ENCODE results near the gene SEMA3B. TPM values are rescaled to one million over a fixed set of nuclear protein-coding genes. Genes with fewer than 3 reads are reported as not detected.

SEMA3B gene
- total and polyA plus RNA-seq, 7 experiments from 2014 or later, result 0.73 to 3.7 (median 1.4) TPM; not detected in 2

- no peak for ATAC-seq
Observed at GRCh38 chr3:50236484-50237132, 32.3 kb upstream of the SEMA3B start.

DNA sequence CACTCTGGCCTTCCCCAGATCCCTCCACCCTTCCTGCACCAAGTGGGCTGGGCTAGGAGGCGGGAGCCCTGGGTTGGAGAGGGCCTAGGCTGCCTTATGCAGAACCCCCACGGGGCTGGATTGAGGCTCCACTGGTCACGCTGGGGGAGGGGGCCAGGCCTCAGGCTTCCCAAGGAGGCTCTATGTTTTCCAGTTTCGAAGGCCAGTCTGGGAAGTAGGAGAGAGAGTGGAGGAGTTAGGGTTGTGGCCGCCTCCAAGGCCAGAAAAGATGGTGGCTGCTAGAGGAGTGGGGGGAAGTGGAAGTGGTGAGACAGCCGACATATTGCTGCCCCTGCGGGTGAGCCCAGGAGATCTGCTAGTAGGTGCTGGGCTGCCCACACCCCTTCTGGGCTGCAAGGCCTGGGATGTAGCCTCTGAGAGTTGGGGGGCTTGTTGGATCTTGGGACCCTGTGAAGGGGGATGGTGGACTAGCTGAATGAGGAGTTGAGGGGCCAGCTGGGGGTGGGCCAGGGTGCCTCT is 31.8 kb upstream of the SEMA3B start:
- no peaks in the 10 kb centered on the region for H3K9me3 Mint-ChIP-seq
- H3K4me3 ChIP-seq (ENCODE audit: low read length), result peak overlapping the region; percentile 90
- ChIA-PET CTCF (interaction anchor here (0.9 to 15.3 kb wide), 3 partner anchors 7 to 43 kb away, joined by 4 to 211 read pairs (median 31); no protein-coding TSS in a partner anchor), POLR2A (interaction anchor here (0.6 to 15.6 kb wide), 14 partner anchors 5 to 1705 kb away, joined by 3 to 253 read pairs (median 4); partner anchors contain the start of genes GNAI2, IFRD2, PARP3 and RASSF1)
- H3K27ac ChIP-seq (ENCODE audit: low read depth, low read length), result peak overlapping the region; percentile 84
- no peaks in the 10 kb centered on the region for H3K27me3 ChIP-seq (ENCODE audit: control insufficient read depth in 2 of 2, insufficient read depth in 2 of 2, low read length in 2 of 2)
- ATAC-seq, result no peak
- peaks cover 43 to 48% of the 10 kb centered on the region in 2 donors for H3K4me1 ChIP-seq (ENCODE audit: control insufficient read depth in 2 of 2, insufficient read depth in 2 of 2, low read length in 2 of 2)
- peak overlapping the region; percentile 92 to 99 (median 98) for H3K4me3 Mint-ChIP-seq
- H3K36me3 Mint-ChIP-seq, result peaks cover 0 to 14% (median 0%) of the 10 kb centered on the region in 5 donors
- no peaks in the 10 kb centered on the region for H3K27me3 Mint-ChIP-seq
- H3K4me1 Mint-ChIP-seq, result peaks cover 25 to 54% (median 48%) of the 10 kb centered on the region in 7 donors
- intact Hi-C loops (cut with micrococcal nuclease), result loop anchor here (2.0 to 5.0 kb wide), 14 partner anchors 36 to 1820 kb away; partner anchors contain the start of genes DUSP7 (in 2 of the 2), ARIH2 (in 1 of the 2), C3orf18 (in 1 of the 2) and CISH (in 1 of the 2)
- H3K27ac Mint-ChIP-seq, result peak overlapping the region; percentile 87 to 97 (median 95)
- H3K9me3 ChIP-seq (ENCODE audit: control insufficient read depth in 2 of 3, low read length in 3 of 3), result no peaks in the 10 kb centered on the region
- H3K36me3 ChIP-seq (ENCODE audit: control insufficient read depth in 2 of 3, insufficient read depth in 3 of 3, low read length in 3 of 3), result peaks cover 5 to 33% (median 7%) of the 10 kb centered on the region in 3 experiments
- DNase-seq, result peak in 6 of 9 donors; percentile 32 to 52 (median 44)

More at GRCh38 chr3:50236484-50237132, 32.3 kb upstream of the SEMA3B start:
- Histone ChIP-seq H3K4me1 (ENCODE audit: control insufficient read depth in 2 of 2, insufficient read depth in 2 of 2, low read length in 2 of 2) (peaks cover 37 to 42% of the 10 kb centered on the region in 2 donors), H3K27ac (ENCODE audit: low read depth, low read length) (peak overlapping the region; percentile 84), H3K9me3 (ENCODE audit: control insufficient read depth in 2 of 3, low read length in 3 of 3) (no peaks in the 10 kb centered on the region), H3K4me3 (ENCODE audit: low read length) (peak overlapping the region; percentile 90), H3K36me3 (ENCODE audit: control insufficient read depth in 2 of 3, insufficient read depth in 3 of 3, low read length in 3 of 3) (peaks cover 5 to 33% (median 7%) of the 10 kb centered on the region in 3 experiments), H3K27me3 (ENCODE audit: control insufficient read depth in 2 of 2, insufficient read depth in 2 of 2, low read length in 2 of 2) (no peaks in the 10 kb centered on the region)
- Mint-ChIP-seq H3K4me1 (peaks cover 19 to 48% (median 43%) of the 10 kb centered on the region in 7 donors), H3K27me3 (no peaks in the 10 kb centered on the region), H3K9me3 (no peaks in the 10 kb centered on the region), H3K4me3 (peak overlapping the region; percentile 92 to 99 (median 98)), H3K36me3 (peaks cover 0 to 14% (median 0%) of the 10 kb centered on the region in 5 donors), H3K27ac (peak overlapping the region; percentile 87 to 97 (median 95))
- DNase-seq, result no peak
- intact Hi-C loops (cut with micrococcal nuclease), result loop anchor here (1.0 to 5.0 kb wide), 17 partner anchors 36 to 1821 kb away; partner anchors contain the start of genes C3orf18 (in 2 of the 2), DUSP7 (in 2 of the 2), ARIH2 (in 1 of the 2) and CISH (in 1 of the 2)
- ChIA-PET POLR2A (interaction anchor here (0.6 to 15.6 kb wide), 11 partner anchors 5 to 1705 kb away, joined by 3 to 253 read pairs (median 6); partner anchors contain the start of genes CYB561D2, GNAI2, HYAL3 and IFRD2), CTCF (interaction anchor here (0.5 to 15.3 kb wide), 4 partner anchors 8 to 1248 kb away, joined by 4 to 211 read pairs (median 18); no protein-coding TSS in a partner anchor)

- Mint-ChIP-seq H3K27ac (peak overlapping the region; percentile 87 to 97 (median 95)), H3K36me3 (peaks cover 0 to 14% (median 0%) of the 10 kb centered on the region in 5 donors), H3K4me3 (peak overlapping the region; percentile 92 to 99 (median 98)), H3K9me3 (no peaks in the 10 kb centered on the region), H3K4me1 (peaks cover 25 to 60% (median 56%) of the 10 kb centered on the region in 7 donors), H3K27me3 (no peaks in the 10 kb centered on the region)
- no peaks in the 10 kb centered on the region for H3K27me3 ChIP-seq (ENCODE audit: control insufficient read depth in 2 of 2, insufficient read depth in 2 of 2, low read length in 2 of 2)
- intact Hi-C loops (cut with micrococcal nuclease), result loop anchor here (1.0 to 5.0 kb wide), 16 partner anchors 8 to 1819 kb away; partner anchors contain the start of genes DUSP7 (in 2 of the 2), ARIH2 (in 1 of the 2), C3orf18 (in 1 of the 2) and CISH (in 1 of the 2)
- peaks cover 5 to 33% (median 7%) of the 10 kb centered on the region in 3 experiments for H3K36me3 ChIP-seq (ENCODE audit: control insufficient read depth in 2 of 3, insufficient read depth in 3 of 3, low read length in 3 of 3)
- peak overlapping the region; percentile 90 for H3K4me3 ChIP-seq (ENCODE audit: low read length)
- ChIA-PET POLR2A (interaction anchor here (0.6 to 15.6 kb wide), 12 partner anchors 5 to 1151 kb away, joined by 3 to 253 read pairs (median 4); partner anchors contain the start of genes GNAI2 and IFRD2), CTCF (interaction anchor here (0.6 to 15.3 kb wide), 4 partner anchors 6 to 905 kb away, joined by 4 to 211 read pairs (median 18); no protein-coding TSS in a partner anchor)
- ATAC-seq, result peak; percentile 53
- peak overlapping the region; percentile 84 for H3K27ac ChIP-seq (ENCODE audit: low read depth, low read length)
- peak; percentile 68 to 88 (median 86) for DNase-seq
- H3K9me3 ChIP-seq (ENCODE audit: control insufficient read depth in 2 of 3, low read length in 3 of 3), result no peaks in the 10 kb centered on the region
- peaks cover 51 to 56% of the 10 kb centered on the region in 2 donors for H3K4me1 ChIP-seq (ENCODE audit: control insufficient read depth in 2 of 2, insufficient read depth in 2 of 2, low read length in 2 of 2)
Observed at GRCh38 chr3:50237754-50238548, 31.0 kb upstream of the SEMA3B start.

DNA sequence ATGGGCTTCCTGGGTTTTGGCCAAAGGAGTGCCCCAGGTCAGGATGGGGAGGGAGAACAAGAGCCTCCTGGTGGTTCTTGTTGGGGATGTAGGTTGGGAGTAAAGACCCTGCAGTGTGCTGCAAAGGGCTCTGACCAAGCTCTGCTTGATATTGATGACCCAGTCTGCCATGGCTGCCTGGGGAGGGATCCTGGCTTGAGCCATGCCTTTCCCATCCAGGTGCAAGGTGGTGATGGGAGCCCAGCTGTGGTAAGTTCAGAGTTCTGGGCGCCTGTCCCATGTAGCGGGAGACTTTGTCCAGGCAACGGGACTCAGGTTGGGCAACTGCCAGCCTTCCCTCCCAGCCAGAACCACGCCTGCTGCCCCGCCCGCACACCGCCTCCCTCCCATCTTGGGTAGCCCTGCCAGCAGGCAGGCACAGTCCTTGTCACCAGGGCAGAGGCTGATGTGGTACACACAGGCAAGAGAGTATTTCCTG is 30.4 kb upstream of the SEMA3B start:
- peaks cover 0 to 14% (median 0%) of the 10 kb centered on the region in 5 donors for H3K36me3 Mint-ChIP-seq
- peak overlapping the region; percentile 51 to 97 (median 95) for H3K27ac Mint-ChIP-seq
- Histone ChIP-seq H3K36me3 (ENCODE audit: control insufficient read depth in 2 of 3, insufficient read depth in 3 of 3, low read length in 3 of 3) (peaks cover 5 to 35% (median 7%) of the 10 kb centered on the region in 3 experiments), H3K27me3 (ENCODE audit: control insufficient read depth in 2 of 2, insufficient read depth in 2 of 2, low read length in 2 of 2) (no peaks in the 10 kb centered on the region), H3K27ac (ENCODE audit: low read depth, low read length) (peak overlapping the region; percentile 84), H3K4me1 (ENCODE audit: control insufficient read depth in 2 of 2, insufficient read depth in 2 of 2, low read length in 2 of 2) (peaks cover 57 to 62% of the 10 kb centered on the region in 2 donors), H3K4me3 (ENCODE audit: low read length) (peak overlapping the region; percentile 90), H3K9me3 (ENCODE audit: control insufficient read depth in 2 of 3, low read length in 3 of 3) (no peaks in the 10 kb centered on the region)
- CTCF ChIA-PET, result interaction anchor here (2.0 to 4.3 kb wide), 2 partner anchors 12 to 86 kb away, joined by 4 to 31 read pairs; no protein-coding TSS in a partner anchor
- no peak for ATAC-seq
- no peaks in the 10 kb centered on the region for H3K27me3 Mint-ChIP-seq
- no peak for DNase-seq
- intact Hi-C loops (cut with micrococcal nuclease), result loop anchor here (1.0 to 5.0 kb wide), 11 partner anchors 8 to 1819 kb away; partner anchors contain the start of genes ARIH2 (in 1 of the 2), C3orf18 (in 1 of the 2), CISH (in 1 of the 2) and CYB561D2 (in 1 of the 2)
- no peaks in the 10 kb centered on the region for H3K9me3 Mint-ChIP-seq
- POLR2A ChIA-PET, result interaction anchor here (3.4 to 15.6 kb wide), 3 partner anchors 4 to 53 kb away, joined by 17 to 253 read pairs (median 253); partner anchors contain the start of genes GNAI2 and IFRD2
- peaks cover 27 to 61% (median 60%) of the 10 kb centered on the region in 7 donors for H3K4me1 Mint-ChIP-seq
- H3K4me3 Mint-ChIP-seq, result peak overlapping the region; percentile 92 to 99 (median 98)

- Histone ChIP-seq H3K36me3 (ENCODE audit: control insufficient read depth in 2 of 3, insufficient read depth in 3 of 3, low read length in 3 of 3) (peaks cover 5 to 37% (median 7%) of the 10 kb centered on the region in 3 experiments), H3K4me1 (ENCODE audit: control insufficient read depth in 2 of 2, insufficient read depth in 2 of 2, low read length in 2 of 2) (peaks cover 63 to 70% of the 10 kb centered on the region in 2 donors), H3K4me3 (ENCODE audit: low read length) (peak overlapping the region; percentile 90), H3K9me3 (ENCODE audit: control insufficient read depth in 2 of 3, low read length in 3 of 3) (no peaks in the 10 kb centered on the region), H3K27ac (ENCODE audit: low read depth, low read length) (peak overlapping the region; percentile 84), H3K27me3 (ENCODE audit: control insufficient read depth in 2 of 2, insufficient read depth in 2 of 2, low read length in 2 of 2) (no peaks in the 10 kb centered on the region)
- ChIA-PET CTCF (interaction anchor here (2.0 to 9.5 kb wide), 2 partner anchors 9 to 85 kb away, joined by 4 to 211 read pairs; partner anchors contain the start of gene GNAI2), POLR2A (interaction anchor here (0.9 to 15.6 kb wide), 3 partner anchors 8 to 11 kb away, joined by 3 to 253 read pairs (median 5); partner anchors contain the start of gene GNAI2)
- H3K27ac Mint-ChIP-seq, result peak overlapping the region; percentile 51 to 97 (median 94)
- DNase-seq (no peak), ATAC-seq (no peak)
- intact Hi-C loops (cut with micrococcal nuclease), result loop anchor here (5.0 kb wide), 9 partner anchors 113 to 1818 kb away; partner anchors contain the start of genes ARIH2 (in 1 of the 2), C3orf18 (in 1 of the 2), CISH (in 1 of the 2) and CYB561D2 (in 1 of the 2)
- no peaks in the 10 kb centered on the region for H3K27me3 Mint-ChIP-seq
- peaks cover 37 to 69% (median 66%) of the 10 kb centered on the region in 7 donors for H3K4me1 Mint-ChIP-seq
- peak overlapping the region; percentile 57 to 99 (median 98) for H3K4me3 Mint-ChIP-seq
- peaks cover 0 to 19% (median 0%) of the 10 kb centered on the region in 5 donors for H3K36me3 Mint-ChIP-seq
- no peaks in the 10 kb centered on the region for H3K9me3 Mint-ChIP-seq
Observed at GRCh38 chr3:50239649-50240048, 29.3 kb upstream of the SEMA3B start.
